Activated T-helper 1 cell treated with Interleukin-2 at 50 U/mL for 16 hours (primary cell): ENCODE data around the gene KATNAL1.
"Not testable (repeated sequence)": the region's sequence is repeated elsewhere in the genome, so short reads cannot be mapped to it uniquely, and the experiment has no call there.

ENCODE experiments used
- DNase-seq: peaks from one replicate; pipeline ENCODE4 v3.0.0-alpha.2; 2020; ENCODE audit warnings: low read depth

Gene KATNAL1

DNA sequence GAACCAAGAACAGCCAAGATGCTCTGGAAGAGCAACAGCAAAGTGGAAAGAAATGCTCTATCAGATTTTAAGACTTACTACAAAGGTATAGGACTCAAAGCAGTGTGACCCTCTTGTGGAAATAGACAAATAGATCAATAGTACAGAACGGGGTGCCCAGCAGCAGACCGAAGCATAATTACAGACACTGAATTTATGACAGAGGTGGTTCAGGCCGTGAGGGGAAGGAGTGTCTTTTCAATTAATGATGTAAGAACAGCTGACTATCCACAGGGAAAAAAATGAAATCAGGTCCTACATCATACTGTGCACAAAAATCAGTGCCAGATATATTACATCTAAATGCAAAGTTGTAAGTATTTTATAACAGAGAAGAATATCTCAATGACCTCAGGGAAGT is 95.6 kb downstream of the KATNAL1 start:
- DNase-seq, result no peak

DNA sequence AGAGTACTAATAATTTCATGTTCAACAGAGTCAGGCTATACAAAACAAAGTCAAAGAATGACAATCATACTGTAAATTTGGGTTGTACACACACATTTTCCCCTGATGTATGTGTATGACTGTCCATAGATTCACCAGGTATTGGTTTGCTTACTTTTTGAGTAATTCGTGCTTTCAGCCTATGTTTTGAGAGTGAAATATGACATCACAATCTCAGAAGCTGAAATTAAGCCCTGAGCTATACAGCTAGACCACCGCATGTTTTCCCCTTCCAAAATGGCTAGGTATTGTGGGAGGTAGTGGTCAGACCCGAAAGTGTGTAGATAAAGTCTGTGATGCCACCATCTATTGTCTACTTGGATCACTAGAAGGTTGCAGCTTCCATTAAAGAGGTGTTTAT is 102.8 kb downstream of the KATNAL1 start:
- no peak for DNase-seq

DNA sequence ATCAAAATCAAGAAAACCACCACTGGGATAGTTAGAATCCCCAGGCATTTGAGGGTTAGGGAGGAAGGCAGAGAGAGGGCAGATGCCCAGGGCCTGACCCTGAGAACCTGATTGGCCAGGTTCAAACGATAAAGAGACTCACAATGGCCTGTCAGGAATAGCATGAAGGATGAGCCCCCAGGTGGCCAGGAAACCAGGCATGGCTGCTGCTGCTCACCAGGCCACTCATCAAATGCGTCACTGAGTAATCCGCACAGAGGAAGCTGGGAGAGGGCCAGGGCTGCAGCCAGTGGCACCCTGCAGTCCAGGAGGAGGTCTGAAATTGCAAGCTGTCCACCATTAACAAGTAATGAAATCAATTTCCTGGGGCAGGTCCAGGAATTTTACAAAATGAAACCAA is 111.3 kb downstream of the KATNAL1 start:
- no peak for DNase-seq

DNA sequence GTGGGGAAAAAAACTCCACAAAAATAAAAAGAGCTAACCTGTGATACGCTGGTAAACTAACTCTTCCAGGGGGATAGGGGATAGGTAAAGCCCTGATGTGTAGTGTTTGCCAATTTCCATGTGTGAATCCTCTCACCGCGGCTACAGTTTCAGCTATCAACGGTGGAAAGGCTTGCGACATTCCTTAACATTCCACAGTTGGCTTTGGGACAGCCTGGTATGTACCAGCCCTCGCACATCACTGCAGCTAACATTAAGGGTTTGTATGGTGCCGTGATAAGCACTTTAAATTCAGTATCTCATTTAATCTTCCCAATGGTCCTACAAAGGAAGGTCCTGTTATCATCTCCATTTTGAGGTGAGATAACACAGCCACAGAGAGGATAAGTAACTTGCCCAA is 112.4 kb downstream of the KATNAL1 start:
- DNase-seq, result no peak

DNA sequence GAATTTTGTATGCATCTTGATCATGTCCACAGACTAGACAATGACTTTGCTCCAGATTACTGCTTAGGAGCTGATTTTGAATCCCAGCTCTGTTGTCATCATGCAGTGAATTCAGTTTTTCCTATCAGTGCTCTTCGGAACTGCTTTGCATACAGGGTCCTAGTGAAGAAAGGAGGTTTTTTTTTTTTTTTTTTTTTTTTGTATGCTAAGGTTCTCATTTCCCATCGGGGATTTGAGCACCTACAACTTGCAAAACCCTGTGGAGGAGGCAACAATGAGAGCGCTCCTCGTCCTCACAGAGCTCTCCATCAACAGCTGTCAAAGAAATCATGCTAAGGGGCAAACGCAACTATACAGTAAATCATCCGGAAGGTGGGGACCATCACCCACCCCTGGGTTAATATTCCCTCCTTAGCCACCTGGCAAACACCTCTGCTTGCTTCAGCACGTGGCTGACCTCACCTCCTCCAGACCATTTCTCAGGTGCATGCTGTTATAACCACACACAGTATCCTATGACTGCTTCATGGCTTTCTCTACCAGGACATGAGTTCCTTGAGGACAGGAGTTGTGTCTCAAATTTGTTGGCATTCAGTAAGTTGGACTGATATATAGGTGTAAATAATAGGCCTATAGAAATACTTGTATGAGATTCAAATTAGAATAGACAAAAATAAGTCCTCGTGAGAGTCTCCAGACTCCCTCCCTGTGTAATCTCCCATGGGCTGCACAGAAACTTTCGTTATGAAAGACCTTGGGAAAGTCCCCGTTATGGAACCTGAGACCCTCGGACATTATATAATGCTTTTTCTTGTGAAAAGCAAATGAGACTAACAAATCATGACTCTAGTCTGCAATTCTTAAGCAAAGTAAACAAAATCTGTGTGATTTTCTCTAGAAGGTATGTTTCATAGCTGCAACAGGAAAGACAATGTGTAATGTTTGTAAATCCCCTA is 113.8 kb downstream of the KATNAL1 start:
- no peak for DNase-seq

DNA sequence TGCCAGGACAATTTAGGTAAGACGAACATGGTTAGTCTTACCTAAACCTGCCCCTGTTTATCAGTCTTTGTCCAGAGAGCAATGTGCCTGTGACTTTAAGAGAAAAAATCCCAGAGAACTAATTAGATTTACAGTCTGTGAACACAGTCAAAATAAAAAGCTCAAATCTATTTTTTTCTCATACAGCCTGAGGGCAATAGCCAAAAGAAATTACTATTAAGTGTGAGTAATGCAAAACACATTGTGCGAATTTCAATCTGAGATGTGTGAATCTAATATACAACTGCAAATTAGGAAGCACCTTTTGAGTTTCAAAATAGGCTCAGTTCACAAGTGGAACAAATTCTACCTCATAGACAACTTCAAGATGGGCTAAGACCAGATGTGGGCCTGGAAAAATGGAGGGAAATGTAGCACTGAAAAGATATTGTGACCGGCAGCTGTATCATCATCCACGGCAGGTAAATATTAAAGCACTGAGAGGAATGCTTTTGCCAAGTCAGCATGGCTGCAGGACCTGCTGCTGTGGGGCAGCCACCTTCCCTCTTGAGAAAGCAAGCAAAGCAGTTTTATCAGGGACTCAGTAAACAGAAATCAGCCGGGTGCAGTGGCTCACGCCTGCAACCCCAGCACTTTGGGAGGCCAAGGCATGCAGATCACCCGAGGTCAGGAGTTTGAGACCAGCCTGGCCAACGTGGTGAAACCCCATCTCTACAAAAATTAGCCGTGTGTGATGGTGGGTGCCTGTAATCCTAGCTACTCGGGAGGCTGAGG is 114.8 kb downstream of the KATNAL1 start:
- no peak for DNase-seq

DNA sequence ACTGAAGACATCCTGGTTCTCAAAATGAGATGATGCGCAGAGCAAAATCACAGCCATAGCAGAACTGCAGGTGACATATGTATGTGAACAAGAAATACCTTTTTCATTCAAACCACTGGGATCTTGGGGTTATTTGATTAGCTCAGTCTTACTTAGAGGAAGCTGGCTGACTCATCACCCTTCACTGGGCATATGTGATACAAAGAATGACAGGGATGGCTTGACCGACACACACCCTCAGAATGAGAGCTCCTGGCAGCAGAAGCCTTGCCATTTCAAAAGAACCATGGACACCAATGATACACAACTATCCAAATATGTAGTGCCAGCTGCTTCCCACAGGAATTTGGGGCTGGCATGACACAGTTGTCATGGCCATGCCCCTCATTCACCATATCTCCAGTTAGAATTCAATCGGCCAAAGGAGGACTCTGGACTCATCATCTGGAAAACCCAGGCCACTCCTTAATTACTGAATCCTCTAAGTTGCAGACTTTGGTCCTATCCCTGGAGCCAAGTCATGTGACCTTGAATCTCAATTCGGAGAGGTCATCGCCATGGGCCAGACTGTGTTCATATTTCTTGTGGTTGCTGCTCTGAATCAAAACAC is 115.8 kb downstream of the KATNAL1 start:
- no peak for DNase-seq

DNA sequence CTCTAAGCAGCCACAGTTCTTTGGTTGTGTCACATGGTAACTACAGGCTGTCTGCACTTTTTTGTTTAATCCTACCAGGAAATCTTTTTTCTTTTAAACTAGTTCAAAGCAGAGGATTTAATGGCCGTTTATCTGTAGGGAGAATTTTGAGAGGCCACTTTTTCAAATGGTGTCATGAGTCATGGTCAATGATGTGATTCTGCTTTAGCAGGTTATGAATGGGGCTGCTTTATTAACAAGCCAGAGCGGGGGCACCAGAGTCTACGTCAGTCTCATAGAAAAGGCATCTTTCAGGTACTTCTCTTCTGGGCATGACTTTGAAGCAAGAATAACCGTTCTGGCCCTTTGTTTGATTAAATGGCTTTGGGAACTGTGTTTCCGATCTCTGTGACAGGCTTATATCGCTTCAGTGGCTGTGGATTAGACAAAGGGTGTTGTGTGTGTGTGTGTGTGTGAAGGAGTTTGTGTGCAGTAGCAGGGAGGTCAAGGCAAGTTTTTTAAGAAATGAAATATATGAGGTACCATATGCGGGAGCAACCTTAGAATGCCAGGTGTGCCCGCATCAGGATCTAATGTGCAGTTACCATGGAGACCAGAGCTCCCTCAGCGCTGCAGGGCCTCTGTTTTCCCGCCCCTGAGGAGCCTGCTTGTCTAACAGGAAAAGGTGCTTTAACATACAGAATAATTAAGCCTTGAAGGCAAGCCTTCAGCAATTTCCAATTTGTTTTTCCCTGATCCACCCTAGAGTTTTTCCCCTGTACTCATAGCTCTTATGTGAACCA is 120.5 kb downstream of the KATNAL1 start:
- no peak for DNase-seq

DNA sequence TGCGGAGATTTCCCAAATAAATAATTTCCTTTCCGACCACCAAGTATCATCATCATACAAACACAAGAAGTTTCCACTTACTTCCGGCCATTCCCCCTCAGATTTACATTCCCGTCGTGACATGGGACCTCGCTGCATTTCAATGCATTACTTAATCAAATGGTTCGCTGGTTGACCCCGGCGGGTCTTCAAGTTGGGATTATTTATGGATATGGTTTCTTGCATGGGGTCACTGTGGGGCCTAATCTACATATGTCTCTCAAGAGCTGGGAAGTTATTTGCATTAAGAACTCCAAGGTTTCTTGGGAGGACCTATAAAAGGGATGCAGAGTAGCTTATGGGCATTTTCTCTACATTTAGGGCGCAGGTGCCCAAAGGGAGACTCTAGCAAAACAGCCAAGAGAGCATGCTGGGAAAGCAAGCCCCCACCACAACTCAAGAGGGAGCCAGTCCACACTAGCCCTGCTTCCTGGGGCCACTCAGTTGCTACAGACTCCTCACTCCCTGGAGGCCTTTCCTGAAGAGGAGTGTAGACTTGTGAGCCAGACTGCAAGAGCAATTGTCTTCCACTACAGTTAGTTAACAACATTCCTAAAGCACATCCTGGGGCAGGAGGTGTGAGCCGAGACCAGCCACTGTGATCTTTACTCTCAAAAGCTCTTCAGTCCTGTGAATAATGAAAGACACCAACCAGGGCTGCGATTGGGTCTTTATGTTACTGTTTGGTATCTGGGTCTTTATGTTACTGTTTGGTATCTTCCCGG is 125.3 kb downstream of the KATNAL1 start:
- DNase-seq, result no peak

DNA sequence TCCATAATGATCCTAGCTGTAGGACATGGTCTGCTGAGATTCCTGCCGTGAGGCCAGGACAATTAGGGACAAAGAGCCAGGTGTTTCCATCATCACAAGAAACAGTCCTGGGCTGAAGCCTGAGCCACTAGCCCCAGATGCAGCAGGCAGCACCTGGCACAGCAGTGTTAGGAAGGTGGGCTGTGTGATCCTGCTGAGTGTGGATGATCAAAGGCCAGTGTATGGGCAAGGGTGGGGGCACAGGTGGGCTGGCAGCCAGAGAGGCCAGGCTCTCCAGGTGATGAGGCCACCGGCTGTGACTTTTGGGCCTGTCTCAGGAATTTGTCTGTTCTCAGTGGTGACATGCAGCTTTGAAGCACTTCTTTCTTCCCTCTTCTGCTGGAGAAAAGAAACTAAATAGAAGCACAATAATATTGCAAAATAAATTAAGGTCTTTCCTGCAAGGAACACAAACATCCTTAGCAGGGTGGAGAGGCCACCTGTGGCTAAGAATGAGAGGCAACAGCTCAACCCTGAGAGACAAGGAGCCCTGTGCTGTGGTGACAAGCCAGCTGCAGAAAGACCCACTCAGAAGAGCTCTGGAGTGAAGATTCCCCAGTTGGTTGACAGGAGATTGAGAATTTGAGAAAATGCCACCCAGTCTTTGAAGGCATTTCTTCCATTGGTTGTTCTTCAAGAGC is 127.6 kb downstream of the KATNAL1 start:
- DNase-seq, result no peak

DNA sequence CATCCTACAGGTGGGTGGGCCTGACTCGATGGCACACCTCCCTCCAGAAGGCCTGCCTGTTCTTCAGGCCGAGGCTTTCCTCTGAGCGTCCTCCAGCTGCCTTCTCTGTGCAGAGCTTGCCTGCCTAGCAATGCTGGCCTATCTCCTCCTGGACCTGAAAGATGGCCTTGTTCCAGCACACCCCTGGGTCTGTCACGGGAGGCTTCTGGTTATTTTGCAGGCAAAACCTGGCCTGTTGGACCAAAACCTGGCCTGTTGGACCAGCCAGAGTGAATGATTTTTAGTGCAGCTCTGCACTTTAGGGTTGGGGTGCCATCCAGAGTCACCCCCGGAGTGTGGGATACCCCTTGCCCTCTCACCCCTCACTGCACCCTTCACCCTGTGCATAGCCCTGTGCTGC is 128.4 kb downstream of the KATNAL1 start:
- DNase-seq, result no peak

DNA sequence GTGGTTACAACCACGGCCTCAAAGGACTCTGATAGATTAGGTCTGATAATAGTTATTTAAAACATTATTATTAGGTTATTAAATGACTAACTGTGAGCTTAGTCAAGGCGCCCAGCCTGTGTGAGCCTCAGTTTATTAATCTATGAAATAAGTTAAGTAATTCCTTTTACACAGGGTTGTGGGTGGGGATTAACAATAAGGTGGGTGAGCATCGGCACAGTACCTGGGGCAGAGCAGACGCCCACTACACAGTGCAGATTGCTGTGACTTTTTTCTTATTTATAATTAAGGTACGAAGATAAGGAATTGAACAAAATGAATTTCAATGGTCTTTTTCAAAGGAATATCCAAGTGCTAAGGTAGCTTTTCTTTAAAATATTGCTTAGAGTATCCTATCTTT is 132.2 kb downstream of the KATNAL1 start:
- DNase-seq, result no peak

DNA sequence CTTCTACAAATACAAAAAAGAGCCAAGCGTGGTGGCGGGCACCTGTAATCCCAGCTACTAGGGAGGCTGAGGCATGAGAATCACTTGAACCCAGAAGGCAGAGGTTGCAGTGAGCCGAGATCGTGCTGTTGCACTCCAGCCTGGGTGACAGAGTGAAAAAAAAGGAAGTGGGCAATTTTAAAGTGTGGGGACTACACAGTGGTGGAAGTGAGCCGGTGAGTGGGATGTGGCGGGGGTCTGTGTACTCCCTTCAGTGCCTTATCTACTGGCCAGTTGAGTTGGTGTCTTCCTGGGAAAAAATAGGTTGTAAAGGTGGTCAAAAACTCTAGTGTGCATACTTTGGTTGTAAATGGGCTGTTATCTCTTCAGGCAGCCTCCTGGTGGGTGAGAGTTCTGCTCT is 133.1 kb downstream of the KATNAL1 start:
- not testable (repeated sequence) for DNase-seq

DNA sequence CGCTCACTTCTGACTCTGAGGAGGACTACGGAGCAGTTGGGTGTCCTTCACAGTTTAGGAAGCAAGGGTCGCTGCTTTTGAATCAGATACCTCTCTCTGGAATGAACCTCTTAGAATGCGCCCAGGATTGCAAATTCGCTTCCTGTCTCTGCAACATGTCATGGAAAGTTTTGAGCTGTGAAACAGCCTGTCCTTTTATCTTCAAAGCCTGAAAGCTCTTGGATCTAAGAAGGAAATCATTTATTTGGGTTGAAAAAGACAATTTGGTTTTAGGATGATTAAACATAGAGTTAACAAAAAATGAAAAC is 134.1 kb downstream of the KATNAL1 start:
- DNase-seq, result no peak

DNA sequence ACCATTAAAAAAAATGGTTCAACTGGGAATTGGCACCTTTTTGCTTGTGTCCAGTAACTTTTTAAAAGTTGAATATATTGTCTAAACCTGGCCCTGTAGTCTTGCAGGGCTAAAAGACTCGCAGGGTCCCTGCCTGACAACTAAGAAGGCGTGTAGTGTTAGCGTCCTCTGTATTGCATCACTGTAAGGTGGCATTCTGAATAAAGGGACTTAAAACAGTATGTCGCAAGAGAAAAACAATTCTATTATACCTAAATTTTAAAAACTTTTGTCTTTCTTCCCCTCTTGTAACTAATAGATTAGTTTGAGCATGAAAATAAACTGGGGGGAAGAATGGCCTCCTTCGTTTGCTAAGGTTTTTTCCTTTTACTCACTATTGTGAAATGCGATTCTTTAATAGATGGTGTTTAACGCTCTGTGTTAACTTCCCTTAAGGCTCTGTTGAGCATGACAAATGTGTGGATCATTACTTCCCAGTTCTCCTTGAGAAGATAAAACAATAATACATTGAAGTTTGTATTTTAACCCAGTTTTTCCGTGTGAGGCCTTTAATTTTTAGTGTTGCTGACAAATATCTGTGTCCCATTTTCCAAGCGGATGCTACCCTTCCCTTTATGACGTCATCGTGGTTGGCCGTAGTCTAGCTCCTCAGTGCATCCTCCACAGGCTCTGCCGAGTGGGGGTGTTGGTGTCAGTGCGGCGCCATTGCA is 134.6 kb downstream of the KATNAL1 start:
- DNase-seq, result no peak

DNA sequence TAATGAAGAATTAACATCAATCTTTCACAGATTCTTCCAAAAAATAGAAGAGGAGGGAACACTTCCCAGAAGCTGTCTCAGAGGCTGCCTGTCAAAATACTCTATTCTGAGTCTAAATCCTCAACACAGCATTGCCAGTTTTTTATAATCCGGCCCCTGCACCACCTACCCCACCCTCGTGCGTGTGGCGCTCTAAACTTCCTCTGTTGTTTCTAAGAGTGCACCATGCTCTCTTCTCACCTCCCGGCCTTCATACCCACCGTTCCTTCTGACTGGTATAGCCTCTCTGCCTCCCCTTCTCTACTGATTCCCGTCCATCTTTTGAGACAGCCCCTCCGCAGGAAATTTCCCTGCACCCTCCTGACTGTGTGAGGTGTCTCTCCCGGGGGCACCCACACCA is 136.8 kb downstream of the KATNAL1 start:
- no peak for DNase-seq

DNA sequence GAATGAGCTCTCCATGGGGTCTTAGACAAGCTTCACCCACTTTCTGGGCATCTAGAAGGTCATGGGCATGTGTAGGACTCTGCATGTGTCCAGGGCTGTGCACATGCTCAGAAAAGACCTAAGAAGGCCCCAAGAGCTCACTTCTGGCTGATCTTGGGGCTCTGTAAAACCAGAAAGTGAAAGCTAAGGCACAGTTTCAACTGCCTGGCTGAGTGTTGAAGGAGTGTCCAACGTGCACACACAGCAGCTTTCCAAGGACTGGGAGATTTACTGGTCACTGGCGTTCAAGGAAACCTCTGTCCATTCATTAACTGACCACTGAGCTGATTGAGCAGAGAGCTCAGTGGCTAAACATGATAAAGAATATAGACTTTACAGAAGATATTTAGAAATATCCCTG is 137.9 kb downstream of the KATNAL1 start:
- no peak for DNase-seq

DNA sequence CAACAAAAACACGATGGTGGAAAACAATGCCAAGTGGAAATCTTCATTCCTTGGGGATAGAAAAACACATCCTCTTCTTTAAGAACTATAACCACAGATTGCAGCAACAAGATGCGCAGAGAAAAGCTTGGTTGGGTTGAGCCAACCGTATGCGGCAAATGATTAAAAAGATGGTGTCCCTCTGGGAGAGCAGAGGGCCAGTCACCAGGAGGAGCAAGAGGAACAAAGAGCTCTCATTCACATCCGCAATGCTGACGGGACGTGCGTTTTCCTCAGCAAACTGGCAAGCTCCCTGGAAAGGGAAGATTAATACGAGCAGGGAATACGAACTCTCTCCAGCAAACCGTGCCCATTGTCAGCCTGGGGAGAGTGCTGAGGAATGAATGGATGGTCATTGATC is 141.6 kb downstream of the KATNAL1 start:
- DNase-seq, result no peak

DNA sequence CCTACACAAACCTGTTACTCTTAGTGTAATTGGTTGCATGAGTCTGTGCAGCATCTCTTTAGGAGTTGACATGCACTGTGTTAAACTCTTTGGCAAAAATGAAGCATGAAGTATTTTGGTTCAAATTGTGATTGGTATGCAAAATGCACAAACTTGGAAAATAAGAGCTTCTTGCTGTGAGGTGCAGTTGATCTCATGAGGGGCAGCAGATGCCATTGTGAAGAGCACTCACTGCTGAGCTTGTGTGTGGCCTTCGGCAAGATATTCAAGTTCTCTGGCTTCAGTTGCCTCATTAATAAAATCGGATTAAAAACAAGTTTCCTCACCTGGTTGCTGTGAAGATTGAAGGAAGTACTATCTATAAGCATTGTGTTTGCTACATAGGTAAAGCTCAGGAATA is 142.3 kb downstream of the KATNAL1 start:
- no peak for DNase-seq

DNA sequence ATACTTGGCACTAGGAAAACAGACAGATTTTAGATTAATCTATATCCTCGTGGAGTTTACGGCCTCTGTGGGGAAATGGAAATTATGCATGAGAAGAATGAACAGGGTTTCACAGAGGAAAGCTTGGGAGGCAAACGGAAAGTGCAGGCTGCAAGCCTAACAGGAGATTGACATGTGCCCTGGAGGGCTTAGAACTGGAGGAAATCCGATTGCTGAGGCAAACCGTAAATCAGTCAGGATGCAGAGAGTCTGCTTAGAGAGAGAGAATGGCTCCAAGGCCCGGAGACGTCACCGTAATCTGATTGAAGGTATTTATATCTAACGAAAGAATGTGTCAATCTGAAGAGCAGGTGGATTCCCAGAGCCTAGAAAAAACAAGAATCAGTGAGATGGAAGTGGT is 143.2 kb downstream of the KATNAL1 start:
- no peak for DNase-seq
